Stimulated activated CD4-positive, alpha-beta T cell treated with anti-CD3 and anti-CD28 coated beads, Interleukin-2, amount 100 ng/mL, for 24 hours (primary cell): Measurements from ENCODE around the gene SNX13.

Experiments
- DNase-seq, 2 donors: peaks; one replicate each; pipeline ENCODE4 v3.0.0-alpha.2; 2020

SNX13 gene

DNA sequence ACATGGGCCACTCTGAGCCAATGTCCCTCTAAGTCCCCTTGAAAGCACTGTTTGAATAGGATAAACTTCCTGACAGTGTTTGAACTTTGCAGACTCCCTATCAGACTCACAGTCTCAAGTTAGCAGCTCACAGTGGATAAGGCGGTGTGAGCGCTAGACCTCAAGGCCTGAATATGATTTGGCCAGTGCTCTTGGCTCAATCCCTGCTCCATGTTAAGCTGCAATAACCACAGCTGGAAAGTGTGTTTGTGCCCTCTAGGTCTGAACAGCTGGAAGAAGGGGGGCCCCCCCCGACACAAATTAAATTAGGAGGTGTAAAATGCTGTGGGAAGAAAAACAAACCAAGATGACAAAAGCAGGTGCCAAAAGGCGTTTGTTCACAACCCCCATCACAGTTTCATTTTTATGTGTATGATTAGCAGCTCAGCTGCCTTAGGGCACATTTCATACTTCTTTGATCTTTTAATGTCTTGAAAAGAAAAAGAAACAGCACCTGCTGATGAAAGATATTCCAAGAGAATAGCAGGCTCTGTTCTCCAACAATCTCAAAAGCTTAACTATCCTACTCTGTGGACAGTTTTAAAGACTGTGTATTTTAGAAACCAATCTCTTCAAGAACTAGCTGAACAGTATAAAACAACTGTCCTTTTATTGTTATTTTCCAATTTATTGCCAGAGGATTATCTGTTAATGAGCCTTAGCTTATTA lies 167.6 kb downstream of the SNX13 start:
- no peak for DNase-seq

DNA sequence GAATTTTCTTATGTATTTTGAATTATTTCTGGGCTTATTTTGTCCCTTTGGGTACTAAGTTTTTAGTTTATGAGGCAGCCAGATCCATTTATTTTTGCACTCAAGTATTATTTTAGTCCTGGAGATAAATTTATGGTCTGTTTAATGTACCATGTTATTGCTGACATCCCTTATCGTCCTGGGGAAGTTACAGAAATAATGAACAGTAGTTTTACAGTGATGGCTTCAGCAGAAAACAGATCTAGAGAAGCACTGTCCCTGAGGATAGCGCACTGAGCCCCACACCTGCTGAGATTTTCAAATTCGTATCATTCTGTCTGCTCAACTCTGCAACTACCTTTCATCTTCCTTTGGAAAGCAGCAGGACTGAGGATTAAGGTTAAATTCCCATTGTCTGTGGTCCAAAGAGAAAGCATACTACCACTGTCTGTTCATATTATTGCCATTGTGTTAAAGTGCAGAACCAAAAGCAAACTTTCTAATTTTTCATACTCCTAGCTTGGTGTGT lies 168.3 kb downstream of the SNX13 start:
- no peak for DNase-seq

DNA sequence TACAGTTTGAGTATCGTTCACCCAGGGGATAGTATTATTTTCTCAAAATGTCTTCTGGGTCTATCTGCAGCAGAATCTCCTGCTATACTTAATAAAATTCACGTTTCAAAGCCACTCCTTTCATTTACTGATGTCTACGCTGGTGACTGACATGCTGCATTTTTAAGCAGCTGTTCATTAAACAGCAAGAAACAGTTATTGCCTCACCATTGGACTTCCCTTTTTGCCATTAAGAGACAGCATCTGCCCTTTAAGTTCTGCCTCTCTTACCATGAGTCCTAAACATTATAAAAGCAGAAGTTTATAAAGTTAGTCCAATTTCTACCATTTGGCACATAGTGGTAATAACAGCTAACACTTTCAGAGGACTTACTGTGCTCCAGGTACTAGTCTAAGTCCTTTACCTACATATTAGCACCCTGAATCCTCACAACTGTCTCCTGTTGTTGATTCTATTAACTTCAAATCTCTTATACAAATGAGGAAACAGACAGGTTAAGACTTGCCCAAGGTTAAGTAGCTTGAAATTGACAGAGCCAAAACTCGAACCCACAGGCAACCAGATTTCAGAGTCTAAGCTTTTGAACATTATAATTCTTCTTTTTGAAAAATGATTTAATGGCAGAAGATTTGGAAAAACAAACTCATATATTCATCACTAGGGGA lies 169.5 kb downstream of the SNX13 start:
- DNase-seq = no peak

DNA sequence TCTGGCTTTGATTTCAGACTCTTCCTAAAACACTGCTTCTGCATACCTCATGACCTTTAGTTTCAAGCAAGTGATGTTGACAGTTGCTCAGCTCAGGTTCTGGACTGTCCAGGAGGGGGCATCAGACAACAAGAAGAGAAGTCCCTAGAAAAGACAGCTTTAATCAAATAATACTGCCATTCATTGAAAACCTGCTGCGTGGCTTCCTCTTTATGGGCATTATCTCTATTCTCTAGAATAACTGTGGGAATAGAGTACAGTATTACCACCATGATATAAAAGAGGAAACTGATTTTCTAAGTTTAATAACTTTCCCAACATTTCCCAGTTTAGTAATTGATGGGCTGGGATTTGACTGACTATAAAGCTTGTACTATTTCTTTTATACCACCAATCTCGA lies 170.4 kb downstream of the SNX13 start:
- peak; percentile 59 to 62 for DNase-seq

DNA sequence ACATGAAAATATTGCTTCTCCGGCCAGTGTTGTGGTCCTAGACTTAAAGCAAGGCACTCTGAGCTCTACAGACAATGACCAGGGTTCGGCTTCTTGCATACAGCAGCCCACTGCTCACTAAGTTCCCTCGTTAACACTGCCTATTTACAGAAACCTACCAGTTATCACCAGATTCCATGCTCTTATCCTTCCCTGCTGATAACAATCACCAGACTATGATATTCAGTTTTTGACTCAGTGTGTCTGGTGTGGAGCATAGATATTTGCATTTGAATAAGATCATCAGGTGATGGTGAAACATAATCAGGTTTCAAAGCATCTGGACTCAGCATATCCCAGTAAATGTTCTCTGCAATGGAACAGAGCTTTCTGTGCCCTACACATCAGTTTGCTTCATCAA lies 182.3 kb downstream of the SNX13 start:
- no peak for DNase-seq

DNA sequence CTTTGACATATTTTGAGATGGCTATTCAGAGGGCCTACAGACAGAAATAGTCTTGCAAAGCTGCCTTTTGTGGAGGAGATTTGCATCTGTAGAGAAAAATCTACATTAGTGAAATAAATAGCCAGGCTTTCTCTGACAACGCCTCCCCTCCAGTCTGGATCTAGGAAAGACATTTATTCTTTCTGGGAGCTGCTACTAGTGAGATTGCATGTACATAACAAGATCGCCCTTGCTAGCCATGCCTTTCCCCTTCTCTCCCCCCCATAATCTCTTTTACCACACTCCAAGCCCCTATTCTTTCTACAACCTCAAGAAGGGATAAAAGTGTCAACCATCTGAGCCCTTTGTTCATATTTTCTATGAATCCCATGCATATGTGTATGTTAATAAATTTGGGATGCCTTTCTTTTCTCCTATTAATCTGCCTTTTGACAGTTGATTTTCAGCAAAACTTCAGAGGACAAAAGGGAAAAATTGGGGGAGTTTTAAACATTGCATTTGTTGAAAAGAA lies 194.2 kb downstream of the SNX13 start:
- DNase-seq = no peak

GRCh38 chr7:17745610-17746009 lies 194.7 kb downstream of the SNX13 start:
- no peak for DNase-seq

DNA sequence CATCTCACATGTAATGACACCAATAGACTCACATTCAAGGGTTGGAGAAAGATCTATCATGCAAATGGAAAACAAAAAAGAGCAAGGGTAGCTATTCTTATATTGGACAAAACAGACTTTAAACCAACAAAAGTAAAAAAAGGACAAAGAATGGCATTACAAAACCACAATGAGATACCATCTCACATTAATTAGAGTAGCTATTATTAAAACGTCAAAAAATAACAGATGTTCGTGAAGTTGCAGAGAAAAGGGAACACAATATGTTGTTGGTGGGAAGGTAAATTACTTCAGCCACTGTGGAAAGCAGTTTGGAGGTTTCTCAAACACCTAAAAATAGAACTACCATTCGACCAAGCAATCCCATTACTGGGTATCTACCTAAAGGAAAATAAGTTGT lies 197.0 kb downstream of the SNX13 start:
- no peak for DNase-seq

DNA sequence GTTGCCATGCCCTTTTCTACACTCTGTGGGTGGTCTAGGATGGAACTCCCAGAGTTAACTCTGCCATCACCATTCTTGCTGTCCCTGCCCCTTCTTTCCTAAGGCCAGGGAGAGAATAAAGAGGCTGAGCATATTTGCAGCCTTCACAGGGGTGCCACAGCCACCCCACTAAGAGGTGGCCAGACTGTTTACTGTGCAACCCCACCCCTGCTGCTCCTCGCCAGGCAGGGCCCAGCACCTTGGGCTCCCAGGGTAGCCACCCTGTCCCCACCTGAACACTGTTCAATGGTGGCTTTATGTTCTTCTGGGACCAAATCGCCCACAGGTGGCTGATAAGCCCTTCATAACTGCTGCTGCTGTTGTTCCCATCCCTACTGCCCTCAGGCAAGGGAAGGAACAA lies 198.9 kb downstream of the SNX13 start:
- no peak for DNase-seq
